GM18909 (cell line): ENCODE measurements around the gene CRACR2A.

Experiments used
- ATAC-seq: cut with Tn5 transposase; IDR thresholded peaks from one replicate; pipeline ENCODE4 v1.9.1; 2021; ENCODE audit warnings: mild to moderate bottlenecking; ENCODE audit not compliant: unreplicated experiment, poor library complexity

Gene CRACR2A

DNA sequence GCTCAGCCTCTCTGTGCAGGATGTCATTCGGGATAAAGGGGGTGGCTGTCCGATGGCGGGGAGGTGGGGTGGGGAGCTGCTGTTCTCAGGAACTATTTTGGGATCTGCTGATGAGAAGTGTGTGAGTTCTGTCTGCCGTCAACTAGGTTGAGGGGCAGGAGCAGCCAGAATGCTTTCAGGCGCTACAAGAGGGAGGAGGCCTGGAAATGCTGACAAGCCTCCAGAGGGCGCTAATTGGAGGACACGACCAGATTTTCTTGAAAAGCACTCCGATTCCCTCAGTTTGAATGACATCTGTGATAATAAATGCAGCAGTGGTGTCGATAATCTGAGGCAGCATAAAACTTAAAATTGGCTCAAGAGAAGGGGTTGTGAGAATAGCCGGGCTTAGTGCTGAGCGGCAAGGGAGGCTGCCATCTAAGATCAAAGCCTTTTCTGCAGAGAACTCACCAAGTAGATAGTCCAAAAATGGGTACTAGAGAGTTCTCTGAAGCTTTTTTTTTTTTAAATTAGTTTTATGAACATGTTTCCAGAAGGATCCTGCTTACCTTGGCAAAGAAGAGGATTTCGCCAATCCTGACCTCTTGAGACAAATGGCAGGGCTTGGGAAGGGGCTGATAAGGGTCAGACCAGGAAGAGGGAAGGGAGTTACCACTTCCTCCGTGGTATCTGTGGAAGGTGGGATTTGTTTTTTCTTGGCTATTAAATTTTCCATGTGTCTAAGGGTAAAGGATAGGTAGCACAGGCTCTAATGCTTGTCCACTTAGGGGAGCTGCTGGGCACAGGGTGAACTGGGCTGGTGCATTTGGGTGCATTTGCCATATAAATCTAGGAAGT lies 94.4 kb downstream of the CRACR2A start:
- no peak for ATAC-seq

DNA sequence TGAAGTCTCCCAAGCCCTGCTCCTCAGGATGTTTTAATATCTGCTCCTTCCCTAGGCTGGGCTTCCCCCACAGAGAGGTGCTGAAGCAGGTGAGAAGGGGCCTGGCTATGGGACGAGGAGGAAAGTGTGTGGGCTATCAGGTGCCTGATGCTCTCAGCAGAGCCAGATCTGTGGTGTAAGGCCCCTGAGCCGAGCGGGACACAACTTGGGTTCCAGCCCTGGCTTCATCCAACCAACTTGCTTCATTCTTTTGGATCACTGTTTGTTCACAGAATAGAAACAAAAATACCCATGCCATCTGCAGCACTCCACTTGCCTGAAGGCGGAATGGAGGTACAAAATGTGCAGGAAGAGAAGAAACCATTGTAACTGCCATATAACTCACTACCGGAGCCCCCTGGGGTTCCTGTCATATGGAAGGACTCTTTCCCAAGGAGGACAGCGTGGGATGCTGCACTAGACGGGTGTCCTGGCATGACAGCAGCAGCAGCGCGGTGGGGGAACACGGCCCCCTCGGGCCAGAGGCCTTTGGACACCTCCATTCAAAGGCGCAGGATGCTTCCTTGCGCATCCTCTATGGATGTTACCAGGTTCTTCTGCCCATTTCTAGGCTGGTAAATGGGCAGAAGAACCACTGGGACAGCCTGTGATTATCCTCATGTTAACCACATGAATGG lies 95.8 kb downstream of the CRACR2A start:
- ATAC-seq, result no peak

DNA sequence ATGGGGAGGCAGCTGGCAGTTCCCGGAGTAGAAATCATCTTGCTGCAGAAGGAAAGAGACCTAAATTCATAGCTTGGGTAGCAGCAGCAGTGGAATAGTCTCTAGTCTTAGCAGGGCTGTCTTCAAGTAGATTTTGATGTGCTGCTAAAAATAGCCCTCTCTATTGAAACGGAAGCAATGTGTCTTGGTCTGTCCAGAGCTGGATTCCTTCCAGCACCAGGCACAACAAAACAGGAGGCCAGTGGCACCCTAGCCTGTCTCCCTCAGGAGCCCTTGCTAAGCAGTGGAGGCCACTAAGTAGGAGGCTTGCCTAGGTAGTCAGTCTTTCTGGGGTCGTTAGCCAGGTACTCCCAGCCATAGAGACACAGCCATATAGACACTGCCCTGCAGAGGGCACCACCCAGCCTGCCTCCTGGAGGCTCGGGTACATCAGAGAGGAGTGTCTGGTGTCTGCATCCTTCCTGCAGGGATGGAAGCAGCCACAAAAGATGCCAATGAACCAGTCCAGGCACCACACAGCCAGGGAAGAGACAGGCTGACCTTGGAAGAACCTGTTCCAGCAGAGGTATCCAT lies 97.5 kb downstream of the CRACR2A start:
- ATAC-seq, result no peak

DNA sequence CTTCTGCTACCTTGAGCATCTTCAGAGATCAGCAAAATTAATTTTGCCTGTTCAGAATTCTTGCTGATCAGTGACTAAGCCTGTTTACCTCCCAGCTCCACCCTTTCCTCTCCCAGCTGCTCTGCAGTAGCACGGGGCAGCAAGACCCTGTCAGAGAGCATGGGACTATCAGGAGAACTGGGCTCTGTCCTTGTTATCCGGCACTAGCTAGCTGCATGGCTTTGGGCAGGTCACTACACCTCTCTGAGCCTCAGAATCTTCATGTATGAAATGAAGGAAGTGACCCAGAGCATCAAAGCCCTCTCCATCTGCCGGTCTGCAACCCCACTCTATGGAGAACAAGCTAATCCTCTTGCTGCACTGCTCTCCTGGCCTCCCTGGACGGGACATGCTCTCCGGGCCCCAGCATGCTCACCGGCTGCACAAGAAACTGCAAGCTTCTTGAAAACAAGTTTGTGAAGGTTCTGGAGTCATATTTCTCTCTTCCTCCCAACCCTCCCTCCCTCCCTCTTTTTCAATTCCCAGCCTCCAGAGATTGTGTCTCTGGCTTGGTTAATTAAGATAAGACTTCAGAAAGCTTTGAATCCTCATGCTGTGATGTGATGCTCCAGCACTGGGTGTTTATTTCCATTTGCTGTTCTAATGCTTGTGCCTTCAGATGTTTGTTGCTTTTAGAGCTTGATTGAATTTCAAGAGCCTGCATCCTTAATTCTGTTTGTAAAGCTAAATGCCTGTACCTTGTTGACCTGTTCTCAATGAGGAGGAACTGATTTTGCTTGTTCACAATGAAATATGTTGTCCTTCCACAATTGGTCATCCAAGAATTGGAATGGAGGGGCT lies 101.1 kb downstream of the CRACR2A start:
- ATAC-seq, result no peak

DNA sequence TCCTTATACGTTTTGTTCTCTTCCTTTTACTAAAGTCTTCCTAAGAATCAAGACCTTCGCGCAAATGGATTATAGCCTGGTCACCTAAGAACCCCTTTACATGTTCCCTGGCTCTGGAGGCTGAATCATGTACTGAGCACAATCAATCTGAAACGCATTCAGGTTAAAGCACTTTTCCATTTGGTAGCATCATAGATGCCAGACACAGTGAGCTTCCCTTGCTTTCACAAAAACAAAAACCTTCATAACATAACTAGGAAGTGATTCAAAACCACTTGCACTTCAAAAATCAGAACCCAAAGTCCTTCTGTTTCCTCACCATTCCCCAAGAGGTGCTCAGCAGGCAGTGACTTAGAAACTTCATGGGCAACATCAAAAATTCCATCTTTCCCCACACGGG lies 105.4 kb downstream of the CRACR2A start:
- ATAC-seq, result no peak

DNA sequence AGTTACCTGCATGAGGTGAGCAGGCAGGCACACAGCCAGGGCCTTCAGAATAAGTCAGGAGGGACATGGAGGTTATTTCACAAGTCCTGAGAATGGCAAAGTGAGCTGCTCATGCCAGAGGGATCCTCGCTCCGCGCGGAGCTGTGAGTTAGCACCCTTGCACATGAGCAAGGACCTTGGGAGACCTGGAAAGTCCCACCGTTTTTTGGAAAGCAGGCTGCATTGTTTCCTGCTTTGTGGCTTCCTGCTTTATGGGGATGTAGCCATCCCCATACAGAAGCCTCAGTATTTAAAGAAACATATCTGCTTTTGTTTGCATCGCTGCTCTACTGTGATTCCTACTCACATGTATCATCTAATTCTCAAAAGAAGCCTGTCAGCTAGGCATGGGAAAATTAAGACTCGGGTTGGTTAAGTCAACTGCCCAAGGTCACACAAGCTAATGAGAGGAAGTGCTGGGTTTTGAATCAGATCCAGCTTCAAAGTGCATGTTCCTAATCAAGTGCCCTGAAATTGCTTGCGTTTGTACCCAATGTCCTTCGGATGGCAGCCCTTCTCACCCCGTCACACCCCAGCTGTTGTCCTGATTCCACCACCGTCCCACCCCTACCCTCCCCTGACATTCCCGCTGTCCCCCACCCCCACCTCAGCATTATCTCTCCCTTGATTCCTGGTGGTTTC lies 106.2 kb downstream of the CRACR2A start:
- no peak for ATAC-seq

DNA sequence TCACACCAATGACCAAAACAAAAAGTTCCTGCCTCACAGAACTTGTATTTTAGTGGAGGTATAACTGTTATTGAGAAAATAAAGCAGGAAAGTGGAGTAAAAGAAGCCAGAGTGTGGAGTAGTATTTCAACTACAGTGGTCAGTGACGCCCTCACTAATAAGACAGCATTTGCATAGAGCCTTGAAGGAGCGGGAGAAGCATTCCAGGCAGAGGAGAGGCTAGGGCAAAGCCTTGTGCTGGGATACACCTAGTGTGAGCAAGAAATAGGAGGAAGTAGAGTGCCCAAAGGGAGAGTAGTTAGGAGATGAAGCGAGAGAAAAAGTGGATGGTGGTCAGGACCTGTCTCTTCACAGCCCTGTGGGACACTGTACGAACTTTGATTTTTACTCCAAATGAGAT lies 107.8 kb downstream of the CRACR2A start:
- ATAC-seq, result no peak

DNA sequence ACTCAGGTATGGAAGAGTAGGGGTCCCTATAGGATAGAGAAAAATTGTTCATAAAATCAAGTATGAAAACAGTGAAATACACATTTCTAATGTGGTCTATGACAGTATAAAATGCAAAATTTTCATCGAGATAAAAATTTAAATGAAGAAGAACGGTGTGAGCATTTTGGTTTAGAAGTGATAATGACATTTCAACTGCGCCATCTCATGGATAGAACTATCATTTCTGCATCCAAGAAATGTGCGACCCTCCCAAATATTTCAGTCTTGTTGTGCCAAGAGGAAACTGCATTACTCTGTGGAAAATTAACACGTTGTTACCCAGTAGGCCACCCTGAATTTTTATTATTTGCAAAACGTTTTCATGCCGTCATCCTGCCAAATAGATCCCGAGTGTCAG lies 108.8 kb downstream of the CRACR2A start:
- no peak for ATAC-seq

DNA sequence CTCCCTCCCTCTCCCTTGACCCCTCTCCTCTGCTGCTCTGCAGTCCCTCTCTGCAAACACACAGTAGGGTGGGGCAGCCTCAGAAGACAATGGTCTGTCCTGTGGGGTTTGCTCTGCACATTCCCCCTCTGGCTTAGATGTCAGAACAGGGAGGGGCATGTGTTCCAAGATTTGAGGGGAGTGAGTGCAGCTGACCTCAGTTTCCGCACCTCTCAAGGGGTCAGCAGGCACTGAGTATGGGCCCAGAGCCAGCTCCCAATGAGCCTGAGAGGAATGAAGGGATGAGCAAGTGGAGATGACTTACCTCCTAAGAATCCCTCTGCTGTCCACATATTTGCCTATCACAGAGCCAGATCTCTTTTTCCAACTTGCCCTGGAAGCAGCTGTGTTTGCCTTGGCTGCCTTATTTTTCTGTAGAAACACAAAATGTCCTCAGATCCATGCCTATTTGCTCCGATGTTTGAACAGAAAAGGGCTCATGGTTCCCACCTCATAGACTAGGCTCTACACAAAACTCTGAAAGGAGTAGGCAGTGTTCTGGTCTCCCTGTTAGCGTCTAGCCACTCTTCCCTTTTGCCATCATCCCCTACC lies 111.4 kb downstream of the CRACR2A start:
- no peak for ATAC-seq

DNA sequence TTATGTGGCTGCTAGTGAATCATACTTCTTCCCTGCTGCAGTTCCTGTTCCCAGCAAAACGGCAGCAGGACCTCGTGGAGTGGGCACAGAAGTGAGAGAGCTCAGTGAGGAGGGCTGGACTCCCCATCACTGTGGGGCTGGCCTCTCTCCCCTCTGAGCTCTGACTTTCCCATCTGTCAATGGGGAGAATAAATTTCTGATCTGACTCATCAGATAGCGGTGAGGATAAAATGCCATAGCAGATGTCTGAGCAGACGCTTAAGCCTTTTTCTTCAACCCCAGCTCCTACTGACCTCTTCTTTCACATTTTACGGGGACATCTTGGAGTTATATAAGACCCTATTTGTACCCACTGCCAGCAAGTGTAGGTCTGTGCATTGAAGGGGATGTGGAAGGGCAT lies 116.6 kb downstream of the CRACR2A start:
- no peak for ATAC-seq

DNA sequence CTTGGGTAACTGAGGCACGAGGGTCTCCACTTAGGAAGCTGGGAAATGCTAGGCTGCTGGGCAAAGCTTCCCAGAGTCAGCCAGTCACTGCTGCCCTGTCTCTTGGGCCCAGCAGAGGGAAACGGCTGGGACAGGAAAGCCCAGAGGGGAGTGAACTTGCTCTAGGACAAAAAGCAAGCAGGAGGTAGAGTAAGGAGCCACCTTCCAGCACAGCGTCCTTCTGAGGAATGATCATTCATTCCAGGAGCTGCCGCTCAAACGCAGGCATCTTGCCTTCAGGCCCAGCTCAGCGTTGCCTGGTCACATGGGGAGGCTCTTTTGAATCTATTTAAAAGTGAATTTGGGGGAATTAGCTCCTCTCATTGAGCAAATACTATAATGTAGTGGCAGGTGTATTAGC lies 118.6 kb downstream of the CRACR2A start:
- no peak for ATAC-seq

DNA sequence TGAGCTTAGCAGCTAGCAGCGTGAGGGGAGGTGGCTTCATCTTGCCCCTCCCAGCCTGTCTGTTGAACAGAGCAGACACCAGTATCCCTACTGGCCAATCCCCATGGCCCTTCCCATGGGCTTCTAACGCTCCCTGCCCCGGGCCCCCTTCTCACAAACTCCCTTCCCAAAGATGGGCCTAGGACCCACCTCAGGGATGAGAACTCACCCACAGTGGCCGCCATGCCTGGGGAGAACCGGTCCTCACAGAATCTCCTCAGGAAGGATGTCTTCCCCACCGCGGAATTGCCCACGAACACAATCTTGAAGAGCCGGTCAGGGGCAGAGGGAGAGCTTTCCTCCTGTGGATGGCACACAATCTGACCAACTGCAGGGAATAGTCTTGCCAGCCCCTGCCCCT lies 119.5 kb downstream of the CRACR2A start:
- no peak for ATAC-seq

DNA sequence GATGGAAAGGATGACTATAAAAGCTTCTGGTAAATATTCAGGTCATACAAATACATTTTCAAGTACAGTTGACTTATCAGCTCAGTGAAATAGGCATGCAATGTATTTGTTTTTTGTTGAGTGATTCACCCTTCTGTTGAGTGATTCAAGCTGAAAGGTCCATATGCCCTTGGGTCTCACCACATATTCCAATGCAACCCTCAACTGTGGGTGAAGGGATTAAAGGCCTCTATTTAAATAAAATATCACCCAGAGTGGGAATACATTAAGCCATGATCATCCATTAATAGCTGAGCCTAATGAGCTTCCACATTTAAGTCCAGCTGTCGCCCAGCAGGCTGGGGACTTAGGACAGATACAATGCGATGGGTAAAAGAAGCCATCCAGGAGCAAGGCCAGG lies 120.2 kb downstream of the CRACR2A start:
- ATAC-seq, result no peak

DNA sequence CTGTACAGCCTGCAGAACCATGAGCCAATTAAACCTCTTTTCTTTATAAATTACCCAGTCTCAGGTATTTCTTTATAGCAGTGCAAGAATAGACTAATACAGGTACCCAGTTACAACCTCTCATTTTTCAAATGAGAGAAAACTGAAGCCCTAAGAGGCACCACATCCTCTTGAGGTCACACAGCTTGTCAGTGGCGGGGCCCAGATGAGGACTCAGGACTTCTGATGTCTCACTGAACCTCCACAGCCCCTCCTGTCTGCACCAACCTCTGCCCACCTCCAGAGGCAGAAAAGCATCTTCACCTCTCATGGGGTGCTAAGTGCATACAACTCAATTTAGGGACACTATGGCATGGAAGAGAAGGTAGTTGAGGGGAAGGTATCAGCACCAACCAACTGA lies 120.7 kb downstream of the CRACR2A start:
- no peak for ATAC-seq

DNA sequence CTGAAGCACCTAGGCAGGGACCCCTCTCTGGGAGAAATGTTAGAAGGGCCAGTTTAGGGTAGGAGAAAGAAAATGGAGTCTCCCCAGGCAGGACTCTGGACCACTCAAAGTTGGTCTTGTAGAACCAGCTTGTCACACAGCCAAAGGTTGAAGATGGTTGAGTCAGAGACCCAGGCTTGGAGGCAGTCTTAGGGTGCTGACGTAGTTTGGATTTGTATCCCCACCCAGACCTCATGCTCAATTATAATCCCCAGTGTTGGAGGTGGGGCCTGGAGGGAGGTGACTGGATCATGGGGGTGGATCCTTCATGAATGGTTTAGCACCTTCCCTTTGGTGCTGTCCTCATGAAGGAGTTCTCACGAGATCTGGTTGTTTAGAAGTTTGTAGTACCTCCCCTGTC lies 121.2 kb downstream of the CRACR2A start:
- no peak for ATAC-seq

DNA sequence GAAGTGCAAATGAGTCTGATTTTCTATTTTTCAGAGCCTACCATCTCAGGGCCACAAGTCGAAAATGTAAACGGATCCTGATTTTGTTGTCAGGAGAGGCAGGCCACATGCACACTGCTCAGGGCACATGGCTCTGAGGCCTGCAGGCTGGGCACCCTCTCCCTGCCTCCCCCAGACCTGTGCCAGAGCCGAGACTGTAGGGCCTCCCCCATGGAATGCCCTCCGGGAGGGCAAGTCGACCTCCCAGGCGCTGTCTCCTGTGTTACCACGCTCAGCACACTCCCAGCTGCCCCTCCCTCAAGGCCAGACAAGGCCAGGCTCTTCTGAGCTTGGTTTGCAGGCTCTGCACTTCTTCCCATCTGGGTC lies 121.7 kb downstream of the CRACR2A start:
- no peak for ATAC-seq

DNA sequence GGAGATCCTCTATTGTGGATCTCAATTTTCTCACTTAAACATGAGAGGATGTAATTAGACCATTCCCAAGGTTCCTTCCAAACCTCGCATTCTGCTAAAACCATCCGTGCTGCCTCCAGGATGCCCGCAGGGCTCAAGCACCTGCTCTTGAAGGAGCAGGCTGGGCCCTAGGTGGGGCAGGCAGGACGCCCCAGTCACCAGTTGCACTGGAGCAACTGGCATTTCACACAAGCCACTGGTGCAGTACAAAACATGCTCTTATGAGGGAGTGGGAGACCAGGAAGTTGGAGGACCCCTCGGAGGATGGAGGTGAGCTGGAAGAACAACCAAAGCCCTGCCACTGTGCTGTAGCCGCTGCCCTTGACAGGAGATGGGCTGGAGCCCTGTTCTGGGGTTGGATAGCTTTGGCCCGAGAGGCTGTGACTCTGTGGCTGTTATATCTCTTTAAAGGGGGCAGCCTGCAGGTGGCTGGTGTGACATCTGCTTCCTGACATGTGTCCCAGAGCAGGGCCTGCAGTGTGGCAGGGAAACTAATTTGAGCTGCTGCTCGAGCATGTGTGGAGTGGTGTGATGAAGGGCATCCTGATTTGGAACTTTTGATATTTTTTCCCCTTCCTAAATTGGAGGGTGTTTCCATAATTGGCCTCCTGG lies 122.2 kb downstream of the CRACR2A start:
- no peak for ATAC-seq

DNA sequence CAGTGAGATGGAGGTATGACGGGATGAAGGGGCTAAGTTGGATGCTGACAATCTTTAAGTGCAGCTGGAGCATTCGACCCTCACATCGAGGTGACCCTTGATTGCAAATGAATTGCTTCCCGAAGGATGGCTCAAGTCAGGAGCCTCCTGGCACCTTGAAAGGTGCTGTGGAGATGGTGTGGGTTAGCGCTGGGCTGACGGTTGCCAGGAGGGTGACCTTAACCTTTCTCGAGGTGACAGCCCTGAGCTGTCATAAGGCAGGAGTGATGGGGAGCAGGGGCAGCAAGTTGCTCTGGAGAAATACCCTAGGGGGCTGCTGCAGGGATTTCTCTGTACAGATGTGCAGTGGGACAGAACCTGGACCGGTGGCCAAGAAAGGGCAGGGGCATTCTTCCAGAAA lies 122.8 kb downstream of the CRACR2A start:
- no peak for ATAC-seq

DNA sequence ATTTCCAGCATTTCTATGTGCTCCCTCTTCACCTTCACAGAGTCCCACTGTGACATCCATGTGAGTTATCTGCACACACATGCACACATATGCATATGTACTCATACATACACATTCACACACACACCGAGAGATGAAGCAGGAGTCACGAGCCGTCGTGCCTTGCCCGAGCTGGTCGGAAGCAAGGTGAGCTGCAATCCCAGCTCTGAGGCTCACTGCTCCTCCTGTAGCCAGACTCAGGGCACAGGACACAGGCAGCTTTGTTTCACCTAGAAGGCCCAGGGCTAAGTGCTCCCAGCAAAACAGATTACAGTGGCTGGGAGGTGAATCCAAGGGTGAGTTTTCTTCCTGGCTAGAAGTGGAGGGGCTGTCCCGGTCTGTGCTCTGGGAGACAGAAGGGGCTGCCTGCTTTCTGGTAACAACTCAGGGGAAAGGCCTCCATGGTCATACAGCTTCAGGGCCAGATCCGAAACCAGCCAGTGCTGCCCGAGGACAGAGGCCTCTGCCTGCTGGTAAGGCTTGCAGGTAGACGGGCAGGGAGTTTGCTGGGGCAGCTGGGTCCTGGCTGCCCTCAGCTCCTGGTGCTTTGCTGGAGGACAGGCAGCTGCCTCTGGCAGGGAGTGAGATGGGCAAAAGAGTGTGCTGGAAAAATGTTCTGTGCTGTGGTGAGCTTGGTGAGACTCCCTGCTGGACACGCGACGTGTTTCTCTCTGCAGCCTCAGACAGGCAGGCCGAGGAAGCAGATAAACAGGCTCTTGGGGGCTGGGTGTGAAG lies 123.7 kb downstream of the CRACR2A start:
- no peak for ATAC-seq
